Measurements from ENCODE around the gene SAMD11.

The SAMD11 gene

DNA sequence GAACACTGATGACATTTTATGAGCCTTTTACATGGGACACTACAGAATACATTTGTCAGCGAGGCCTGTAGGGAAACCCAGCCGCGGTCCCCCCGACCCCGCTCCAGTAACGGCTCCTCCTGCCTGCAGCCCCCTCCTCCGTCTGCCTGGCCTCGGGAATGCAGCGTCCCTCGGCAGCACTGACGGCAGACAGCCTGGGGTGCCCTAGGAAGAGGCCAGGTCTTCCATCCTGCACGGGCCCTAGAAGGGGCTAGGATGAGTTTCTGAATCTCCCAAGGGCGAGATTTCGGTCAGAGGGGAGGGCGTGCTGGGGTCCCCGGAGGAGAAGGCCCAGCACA is 8.4 kb downstream of the SAMD11 start:
- TF ChIP-seq, protein P1, sequence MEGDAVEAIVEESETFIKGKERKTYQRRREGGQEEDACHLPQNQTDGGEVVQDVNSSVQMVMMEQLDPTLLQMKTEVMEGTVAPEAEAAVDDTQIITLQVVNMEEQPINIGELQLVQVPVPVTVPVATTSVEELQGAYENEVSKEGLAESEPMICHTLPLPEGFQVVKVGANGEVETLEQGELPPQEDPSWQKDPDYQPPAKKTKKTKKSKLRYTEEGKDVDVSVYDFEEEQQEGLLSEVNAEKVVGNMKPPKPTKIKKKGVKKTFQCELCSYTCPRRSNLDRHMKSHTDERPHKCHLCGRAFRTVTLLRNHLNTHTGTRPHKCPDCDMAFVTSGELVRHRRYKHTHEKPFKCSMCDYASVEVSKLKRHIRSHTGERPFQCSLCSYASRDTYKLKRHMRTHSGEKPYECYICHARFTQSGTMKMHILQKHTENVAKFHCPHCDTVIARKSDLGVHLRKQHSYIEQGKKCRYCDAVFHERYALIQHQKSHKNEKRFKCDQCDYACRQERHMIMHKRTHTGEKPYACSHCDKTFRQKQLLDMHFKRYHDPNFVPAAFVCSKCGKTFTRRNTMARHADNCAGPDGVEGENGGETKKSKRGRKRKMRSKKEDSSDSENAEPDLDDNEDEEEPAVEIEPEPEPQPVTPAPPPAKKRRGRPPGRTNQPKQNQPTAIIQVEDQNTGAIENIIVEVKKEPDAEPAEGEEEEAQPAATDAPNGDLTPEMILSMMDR (IDR thresholded peaks at IDR 0.05; ENCODE audit: low read depth, low read length, missing control alignments), result no peak
- DNase-seq (ENCODE audit: extremely low read depth, low read depth), result no peak
- no peak overlapping the region for H3K4me3 ChIP-seq (replicated peaks; ENCODE audit: low read depth, low read length)

DNA sequence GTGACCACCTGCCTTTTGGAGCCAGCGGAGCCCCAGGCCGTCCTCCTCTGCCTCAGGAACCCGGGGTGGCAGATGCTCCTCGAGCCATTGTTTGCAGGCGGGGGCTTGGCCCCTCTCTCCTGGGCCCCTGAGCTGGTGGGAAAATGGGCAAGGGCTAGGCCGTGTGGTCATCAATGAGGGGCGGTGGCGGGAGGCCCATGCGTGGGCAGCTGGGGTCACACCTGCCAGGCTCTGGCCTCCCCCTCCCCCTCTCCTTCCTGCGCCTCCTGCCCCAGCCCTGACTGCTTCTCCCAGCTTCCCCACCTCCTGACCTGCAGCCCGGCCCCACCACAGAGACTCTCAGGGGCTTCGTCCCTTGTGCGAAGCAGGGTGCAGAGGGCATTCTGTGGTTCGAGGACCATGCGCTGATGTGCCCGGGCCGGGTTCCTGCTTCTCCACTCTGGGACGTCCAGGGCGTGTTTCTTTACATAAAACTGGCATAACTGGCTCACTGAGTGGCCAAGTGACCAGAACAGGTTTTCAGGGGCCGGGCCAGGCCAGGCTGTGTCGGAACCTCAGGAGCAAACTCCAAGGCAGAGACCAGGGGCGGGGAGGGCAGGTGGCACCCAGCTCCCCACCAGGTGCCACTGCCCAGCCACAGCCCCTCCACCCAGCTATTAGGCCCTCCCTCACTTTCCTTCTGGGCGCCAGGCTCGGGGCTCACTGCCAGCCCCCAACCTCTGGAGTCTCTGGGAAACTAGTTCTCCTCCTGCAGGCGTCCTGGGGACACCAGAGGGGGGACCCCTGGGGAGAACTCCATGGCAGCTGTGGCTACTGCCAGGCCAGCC is 9.3 kb downstream of the SAMD11 start:
- TF ChIP-seq, protein P1 (IDR thresholded peaks at IDR 0.05; ENCODE audit: low read depth, low read length, missing control alignments), result no peak
- H3K4me3 ChIP-seq (replicated peaks; ENCODE audit: low read depth, low read length), result no peak overlapping the region
- no peak for DNase-seq (ENCODE audit: extremely low read depth, low read depth)

DNA sequence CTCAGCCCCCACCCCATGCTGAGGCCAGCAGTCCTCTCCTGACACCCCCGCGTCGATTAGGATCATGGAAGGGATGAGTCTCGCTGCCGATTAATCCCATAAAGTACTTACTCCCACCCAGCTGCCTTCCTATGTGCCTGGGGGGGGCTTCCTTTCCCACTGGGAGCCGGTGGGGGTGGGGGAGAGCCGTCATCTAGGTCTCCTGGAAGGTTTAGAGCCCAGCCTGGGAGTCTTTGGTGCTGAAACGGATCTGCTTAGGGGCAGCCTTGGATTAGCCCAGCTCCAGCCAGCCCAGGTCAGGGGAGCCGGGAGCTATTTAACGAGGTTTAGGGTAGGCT is 9.8 kb downstream of the SAMD11 start:
- TF ChIP-seq, protein P1 (IDR thresholded peaks at IDR 0.05; ENCODE audit: low read depth, low read length, missing control alignments), result no peak
- H3K4me3 ChIP-seq (replicated peaks; ENCODE audit: low read depth, low read length), result no peak overlapping the region
- no peak for DNase-seq (ENCODE audit: extremely low read depth, low read depth)

DNA sequence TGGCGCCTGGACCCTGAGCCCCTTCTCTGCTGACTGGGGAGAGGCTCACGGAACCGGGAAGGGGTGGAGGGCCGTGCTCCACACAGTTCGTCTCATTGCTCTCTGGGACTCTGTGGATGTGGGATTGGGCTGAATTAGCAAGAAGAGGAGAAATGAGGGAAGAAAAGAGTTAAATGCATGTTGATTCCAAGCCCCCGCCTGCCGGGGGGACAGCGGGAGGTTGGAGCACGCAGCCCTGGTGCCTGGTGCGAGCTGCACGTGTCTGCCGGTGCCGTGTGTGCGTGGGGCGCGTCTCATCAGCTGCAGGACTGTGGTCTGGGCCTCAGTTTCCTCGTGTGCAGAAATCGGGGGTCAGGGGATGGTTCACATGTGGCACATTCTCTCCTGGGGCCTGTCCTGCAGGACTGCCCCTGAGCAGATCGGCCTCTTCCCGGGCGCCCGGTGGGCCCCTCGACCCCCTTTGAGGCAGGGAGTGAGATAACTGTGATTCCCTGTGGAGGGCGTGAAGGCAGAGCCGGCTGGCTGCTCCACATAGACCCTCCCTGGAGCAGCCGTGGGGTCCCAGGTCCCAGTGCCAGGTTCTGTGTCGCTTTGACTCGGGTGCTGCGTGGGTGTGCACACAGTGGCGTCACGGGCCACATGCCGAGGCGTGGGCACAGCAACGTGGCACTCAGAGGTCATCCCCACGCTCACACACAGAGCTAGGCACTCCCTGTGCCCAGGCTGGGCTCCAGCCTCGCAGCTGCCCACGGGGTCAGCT is 11.4 kb downstream of the SAMD11 start:
- TF ChIP-seq, protein P1 (IDR thresholded peaks at IDR 0.05; ENCODE audit: low read depth, low read length, missing control alignments), result no peak
- no peak overlapping the region for H3K4me3 ChIP-seq (replicated peaks; ENCODE audit: low read depth, low read length)
- DNase-seq (ENCODE audit: extremely low read depth, low read depth), result no peak

DNA sequence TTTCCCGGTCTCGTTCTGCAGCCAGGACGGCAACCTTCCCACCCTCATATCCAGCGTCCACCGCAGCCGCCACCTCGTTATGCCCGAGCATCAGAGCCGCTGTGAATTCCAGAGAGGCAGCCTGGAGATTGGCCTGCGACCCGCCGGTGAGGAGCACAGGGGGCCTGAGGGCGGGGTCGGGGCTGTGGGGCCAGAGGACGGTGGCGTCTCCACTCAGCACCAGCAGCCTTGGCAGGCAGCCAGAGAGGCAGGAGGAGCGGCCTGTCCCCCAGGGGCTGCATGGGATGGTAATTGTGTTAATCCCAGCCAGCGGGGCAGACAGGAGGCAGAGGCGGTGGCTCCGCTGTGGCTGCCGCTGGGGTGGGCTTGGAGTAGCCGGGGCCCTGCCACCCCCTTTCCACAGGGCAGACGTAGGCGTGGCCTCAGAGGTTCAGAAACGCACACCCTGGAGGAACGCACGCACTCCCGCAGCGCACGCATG is 12.1 kb downstream of the SAMD11 start:
- TF ChIP-seq, protein P1 (IDR thresholded peaks at IDR 0.05; ENCODE audit: low read depth, low read length, missing control alignments), result no peak
- no peak for DNase-seq (ENCODE audit: extremely low read depth, low read depth)
- no peak overlapping the region for H3K4me3 ChIP-seq (replicated peaks; ENCODE audit: low read depth, low read length)

DNA sequence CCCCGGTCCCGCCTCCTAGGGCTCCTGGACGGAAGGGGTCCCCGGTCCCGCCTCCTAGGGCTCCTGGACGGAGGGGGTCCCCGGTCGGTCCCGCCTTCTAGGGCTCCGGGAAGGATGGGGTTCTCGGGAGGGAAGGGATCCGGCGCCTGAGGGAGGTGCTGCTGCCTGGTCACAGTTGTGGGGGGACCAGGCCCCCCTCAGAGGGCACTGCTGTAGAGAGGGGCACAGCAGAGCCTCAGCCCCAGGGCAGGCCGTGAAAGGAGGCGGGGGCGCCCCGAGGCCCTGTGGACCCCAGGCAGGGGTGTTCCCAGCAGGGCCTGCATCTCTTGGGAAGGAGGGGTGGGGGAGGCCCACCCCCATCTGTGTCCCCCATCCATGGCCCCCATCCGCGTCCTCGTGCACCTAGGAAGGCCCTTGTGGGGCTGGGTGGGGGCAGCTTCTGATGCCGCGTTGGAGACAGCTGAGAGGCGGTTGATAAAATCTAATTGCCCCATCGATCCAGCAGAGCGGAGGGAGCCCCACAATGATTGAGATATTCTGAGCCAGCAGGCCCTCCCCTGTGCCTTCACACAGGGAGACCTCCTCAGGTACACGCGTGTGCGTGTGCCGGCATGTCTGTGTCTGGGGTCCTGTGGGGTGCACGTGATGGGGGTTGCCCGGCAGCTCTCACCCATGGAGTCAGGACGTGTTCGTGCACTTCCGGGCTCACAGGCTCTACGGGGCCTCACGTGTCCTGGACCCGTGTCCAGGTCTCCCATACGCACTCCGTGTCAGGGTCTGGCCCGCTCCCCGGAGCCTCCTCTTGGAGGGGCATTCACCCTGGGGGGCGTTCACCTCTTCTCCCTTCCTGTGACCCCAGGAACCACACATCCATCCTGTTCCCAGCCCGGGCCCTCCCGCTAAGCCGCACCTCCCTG is 12.9 kb downstream of the SAMD11 start:
- DNase-seq (ENCODE audit: extremely low read depth, low read depth), result no peak
- TF ChIP-seq, protein P1 (IDR thresholded peaks at IDR 0.05; ENCODE audit: low read depth, low read length, missing control alignments), result no peak
- no peak overlapping the region for H3K4me3 ChIP-seq (replicated peaks; ENCODE audit: low read depth, low read length)

All from HFF-Myc (cell line).